ENCODE data around the gene PSMD6.

DNA sequence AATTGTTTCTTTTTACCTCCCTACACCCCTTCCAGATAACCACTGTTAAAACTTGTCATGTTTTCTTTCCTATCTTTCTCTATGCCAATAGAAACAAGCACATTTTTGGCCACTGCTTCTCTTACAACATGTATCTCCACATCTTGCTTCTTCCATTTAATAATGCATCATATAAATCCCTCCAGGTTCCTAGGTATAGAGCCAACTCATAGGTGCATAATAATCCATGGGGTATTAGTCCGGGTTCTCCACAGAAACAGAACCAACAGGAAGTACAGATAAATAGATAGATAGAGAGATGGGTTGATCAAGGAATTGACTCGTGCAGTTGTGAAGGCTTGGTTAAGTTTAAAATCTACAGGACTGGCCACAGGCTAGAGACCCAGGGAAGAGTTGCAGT lies 41.5 kb upstream of the PSMD6 start:
- TF ChIP-seq RAD21 (IDR thresholded peaks at IDR 0.05; ENCODE audit: low read depth), result no peak
- TF ChIP-seq, protein P1, sequence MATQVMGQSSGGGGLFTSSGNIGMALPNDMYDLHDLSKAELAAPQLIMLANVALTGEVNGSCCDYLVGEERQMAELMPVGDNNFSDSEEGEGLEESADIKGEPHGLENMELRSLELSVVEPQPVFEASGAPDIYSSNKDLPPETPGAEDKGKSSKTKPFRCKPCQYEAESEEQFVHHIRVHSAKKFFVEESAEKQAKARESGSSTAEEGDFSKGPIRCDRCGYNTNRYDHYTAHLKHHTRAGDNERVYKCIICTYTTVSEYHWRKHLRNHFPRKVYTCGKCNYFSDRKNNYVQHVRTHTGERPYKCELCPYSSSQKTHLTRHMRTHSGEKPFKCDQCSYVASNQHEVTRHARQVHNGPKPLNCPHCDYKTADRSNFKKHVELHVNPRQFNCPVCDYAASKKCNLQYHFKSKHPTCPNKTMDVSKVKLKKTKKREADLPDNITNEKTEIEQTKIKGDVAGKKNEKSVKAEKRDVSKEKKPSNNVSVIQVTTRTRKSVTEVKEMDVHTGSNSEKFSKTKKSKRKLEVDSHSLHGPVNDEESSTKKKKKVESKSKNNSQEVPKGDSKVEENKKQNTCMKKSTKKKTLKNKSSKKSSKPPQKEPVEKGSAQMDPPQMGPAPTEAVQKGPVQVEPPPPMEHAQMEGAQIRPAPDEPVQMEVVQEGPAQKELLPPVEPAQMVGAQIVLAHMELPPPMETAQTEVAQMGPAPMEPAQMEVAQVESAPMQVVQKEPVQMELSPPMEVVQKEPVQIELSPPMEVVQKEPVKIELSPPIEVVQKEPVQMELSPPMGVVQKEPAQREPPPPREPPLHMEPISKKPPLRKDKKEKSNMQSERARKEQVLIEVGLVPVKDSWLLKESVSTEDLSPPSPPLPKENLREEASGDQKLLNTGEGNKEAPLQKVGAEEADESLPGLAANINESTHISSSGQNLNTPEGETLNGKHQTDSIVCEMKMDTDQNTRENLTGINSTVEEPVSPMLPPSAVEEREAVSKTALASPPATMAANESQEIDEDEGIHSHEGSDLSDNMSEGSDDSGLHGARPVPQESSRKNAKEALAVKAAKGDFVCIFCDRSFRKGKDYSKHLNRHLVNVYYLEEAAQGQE (IDR thresholded peaks at IDR 0.05; ENCODE audit: low read depth), result no peak
- no peak for TF ChIP-seq YY1 (IDR thresholded peaks at IDR 0.05; ENCODE audit: low read depth)
- TF ChIP-seq EP300 (IDR thresholded peaks at IDR 0.05; ENCODE audit: borderline replicate concordance), result no peak
- no peak for TF ChIP-seq CREB1 (IDR thresholded peaks at IDR 0.05; ENCODE audit: low read depth)
